GM12878 (cell line): Measurements from ENCODE around the gene METAP1D.

Source experiments
- CHD2 ChIP-seq: IDR thresholded peaks from 2 replicates; pipeline ENCODE4 v1.6.1; 2011; ENCODE audit warnings: low read depth, low read length, improper control_type of control experiment, borderline replicate concordance
- SUZ12 ChIP-seq: fragments of 200-600 bp; sonication (generic); IDR thresholded peaks from one replicate; pipeline ENCODE4 v1.6.1; 2018; ENCODE audit warnings: antibody characterized with exemption, mild to moderate bottlenecking; ENCODE audit not compliant: unreplicated experiment
- TF ChIP-seq, protein P1 (sequence below): fragments of 450-650 bp; IDR thresholded peaks from 2 replicates; pipeline ENCODE4 v1.6.1; 2017; ENCODE audit warnings: antibody characterized with exemption, mild to moderate bottlenecking, moderate library complexity
- TF ChIP-seq, protein P2 (sequence below), 3 experiments: IDR thresholded peaks in 2 of 3; conservative IDR thresholded peaks in 1 of 3; 2 replicates each; pipeline ENCODE4 v1.5.1; 2011; ENCODE audit warnings: low read depth in 3 of 3, low read length in 3 of 3, mild to moderate bottlenecking in 3 of 3, control low read depth in 2 of 3, moderate library complexity in 2 of 3, inconsistent platforms in 1 of 3, mixed read lengths in 1 of 3; ENCODE audit not compliant: control insufficient read depth in 2 of 3, insufficient read depth in 1 of 3; ENCODE audit errors: extremely low read depth in 1 of 3

DNA sequence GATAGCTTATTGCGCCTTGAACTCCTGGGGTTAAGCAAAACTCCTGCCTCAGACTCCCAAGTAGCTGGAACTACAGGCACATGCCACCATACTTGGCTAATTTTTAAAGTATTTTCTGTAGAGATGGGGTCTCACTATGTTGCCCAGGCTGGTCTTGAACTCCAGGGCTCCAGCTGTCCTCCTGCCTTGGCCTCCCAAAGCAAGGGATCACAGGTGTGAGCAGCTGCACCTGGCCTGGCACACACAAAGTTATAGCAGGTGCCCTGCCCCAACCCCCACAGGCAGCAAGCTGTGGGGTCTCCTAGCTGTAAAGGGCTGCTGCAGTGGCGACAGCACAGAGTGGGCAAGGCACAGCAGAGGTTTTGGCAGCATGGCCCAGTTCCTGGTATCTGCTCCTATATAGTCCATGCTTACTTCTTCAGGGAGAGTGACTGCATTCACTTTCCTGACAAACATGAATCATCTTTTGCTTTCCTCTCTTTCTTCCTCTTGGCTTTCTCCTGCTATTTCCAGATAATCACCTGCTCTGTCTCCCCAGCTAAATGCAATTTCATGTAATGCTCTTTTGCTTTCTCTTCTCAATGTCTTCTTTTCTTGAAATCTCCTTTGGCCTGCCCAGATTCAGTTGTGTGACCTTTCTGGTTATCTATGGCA is 27.3 kb upstream of the METAP1D start:
- TF ChIP-seq CHD2 (no peak), SUZ12 (no peak)
- TF ChIP-seq, protein P1, sequence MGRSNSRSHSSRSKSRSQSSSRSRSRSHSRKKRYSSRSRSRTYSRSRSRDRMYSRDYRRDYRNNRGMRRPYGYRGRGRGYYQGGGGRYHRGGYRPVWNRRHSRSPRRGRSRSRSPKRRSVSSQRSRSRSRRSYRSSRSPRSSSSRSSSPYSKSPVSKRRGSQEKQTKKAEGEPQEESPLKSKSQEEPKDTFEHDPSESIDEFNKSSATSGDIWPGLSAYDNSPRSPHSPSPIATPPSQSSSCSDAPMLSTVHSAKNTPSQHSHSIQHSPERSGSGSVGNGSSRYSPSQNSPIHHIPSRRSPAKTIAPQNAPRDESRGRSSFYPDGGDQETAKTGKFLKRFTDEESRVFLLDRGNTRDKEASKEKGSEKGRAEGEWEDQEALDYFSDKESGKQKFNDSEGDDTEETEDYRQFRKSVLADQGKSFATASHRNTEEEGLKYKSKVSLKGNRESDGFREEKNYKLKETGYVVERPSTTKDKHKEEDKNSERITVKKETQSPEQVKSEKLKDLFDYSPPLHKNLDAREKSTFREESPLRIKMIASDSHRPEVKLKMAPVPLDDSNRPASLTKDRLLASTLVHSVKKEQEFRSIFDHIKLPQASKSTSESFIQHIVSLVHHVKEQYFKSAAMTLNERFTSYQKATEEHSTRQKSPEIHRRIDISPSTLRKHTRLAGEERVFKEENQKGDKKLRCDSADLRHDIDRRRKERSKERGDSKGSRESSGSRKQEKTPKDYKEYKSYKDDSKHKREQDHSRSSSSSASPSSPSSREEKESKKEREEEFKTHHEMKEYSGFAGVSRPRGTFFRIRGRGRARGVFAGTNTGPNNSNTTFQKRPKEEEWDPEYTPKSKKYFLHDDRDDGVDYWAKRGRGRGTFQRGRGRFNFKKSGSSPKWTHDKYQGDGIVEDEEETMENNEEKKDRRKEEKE, result no peak
- TF ChIP-seq, protein P2, sequence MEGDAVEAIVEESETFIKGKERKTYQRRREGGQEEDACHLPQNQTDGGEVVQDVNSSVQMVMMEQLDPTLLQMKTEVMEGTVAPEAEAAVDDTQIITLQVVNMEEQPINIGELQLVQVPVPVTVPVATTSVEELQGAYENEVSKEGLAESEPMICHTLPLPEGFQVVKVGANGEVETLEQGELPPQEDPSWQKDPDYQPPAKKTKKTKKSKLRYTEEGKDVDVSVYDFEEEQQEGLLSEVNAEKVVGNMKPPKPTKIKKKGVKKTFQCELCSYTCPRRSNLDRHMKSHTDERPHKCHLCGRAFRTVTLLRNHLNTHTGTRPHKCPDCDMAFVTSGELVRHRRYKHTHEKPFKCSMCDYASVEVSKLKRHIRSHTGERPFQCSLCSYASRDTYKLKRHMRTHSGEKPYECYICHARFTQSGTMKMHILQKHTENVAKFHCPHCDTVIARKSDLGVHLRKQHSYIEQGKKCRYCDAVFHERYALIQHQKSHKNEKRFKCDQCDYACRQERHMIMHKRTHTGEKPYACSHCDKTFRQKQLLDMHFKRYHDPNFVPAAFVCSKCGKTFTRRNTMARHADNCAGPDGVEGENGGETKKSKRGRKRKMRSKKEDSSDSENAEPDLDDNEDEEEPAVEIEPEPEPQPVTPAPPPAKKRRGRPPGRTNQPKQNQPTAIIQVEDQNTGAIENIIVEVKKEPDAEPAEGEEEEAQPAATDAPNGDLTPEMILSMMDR (IDR thresholded peaks at IDR 0.05 in 2 of 3, conservative IDR thresholded peaks at IDR 0.05 in 1 of 3; ENCODE audit: control insufficient read depth in 2 of 3, extremely low read depth in 1 of 3, insufficient read depth in 1 of 3, low read depth in 3 of 3, low read length in 3 of 3), result no peak
